ENCODE results near the gene TMEM52. TPM values are rescaled to one million over a fixed set of nuclear protein-coding genes. Genes with fewer than 3 reads are reported as not detected.

The TMEM52 gene
- total RNA-seq, 4 donors from 2014 or later = 1.0 TPM; not detected in 3

DNA sequence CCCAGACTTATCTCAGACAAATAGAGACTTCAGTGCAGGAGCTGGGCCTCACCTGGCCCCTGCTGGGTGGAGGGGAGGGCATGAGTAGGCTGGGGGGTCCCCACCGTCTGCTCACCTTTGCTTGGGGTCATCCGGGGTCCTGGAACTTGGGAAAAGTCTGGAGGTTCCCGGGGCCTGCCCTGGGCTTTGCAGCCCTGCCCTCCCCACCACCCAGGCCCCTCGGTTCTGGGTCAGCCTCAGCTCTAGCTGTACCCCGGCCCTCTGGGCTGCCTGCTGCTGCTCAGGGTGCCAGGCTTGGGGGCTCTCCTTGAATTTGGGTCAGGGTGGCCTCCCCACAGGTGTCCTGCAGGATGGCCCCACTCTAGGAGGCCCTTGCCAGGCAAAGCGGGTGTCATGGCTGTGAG, 2.4 kb upstream of the TMEM52 start:
- TF ChIP-seq EP300 (IDR thresholded peaks at IDR 0.05) = no peak
- no peak for TF ChIP-seq POLR2A (IDR thresholded peaks at IDR 0.05)
- TF ChIP-seq, protein P1, sequence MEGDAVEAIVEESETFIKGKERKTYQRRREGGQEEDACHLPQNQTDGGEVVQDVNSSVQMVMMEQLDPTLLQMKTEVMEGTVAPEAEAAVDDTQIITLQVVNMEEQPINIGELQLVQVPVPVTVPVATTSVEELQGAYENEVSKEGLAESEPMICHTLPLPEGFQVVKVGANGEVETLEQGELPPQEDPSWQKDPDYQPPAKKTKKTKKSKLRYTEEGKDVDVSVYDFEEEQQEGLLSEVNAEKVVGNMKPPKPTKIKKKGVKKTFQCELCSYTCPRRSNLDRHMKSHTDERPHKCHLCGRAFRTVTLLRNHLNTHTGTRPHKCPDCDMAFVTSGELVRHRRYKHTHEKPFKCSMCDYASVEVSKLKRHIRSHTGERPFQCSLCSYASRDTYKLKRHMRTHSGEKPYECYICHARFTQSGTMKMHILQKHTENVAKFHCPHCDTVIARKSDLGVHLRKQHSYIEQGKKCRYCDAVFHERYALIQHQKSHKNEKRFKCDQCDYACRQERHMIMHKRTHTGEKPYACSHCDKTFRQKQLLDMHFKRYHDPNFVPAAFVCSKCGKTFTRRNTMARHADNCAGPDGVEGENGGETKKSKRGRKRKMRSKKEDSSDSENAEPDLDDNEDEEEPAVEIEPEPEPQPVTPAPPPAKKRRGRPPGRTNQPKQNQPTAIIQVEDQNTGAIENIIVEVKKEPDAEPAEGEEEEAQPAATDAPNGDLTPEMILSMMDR (IDR thresholded peaks at IDR 0.05) = no peak
- Histone ChIP-seq H3K4me3 (no peak overlapping the region), H3K9me3 (no peaks in the 10 kb centered on the region), H3K4me1 (peaks cover 0 to 31% (median 12%) of the 10 kb centered on the region in 4 donors), H3K36me3 (no peaks in the 10 kb centered on the region), H3K27ac (no peak overlapping the region), H3K27me3 (no peaks in the 10 kb centered on the region)
- no peak for DNase-seq (ENCODE audit: low spot score in 2 of 2)
- 71 to 90% methylated on average over 4 of the region's 6 CpGs for WGBS, 2 donors

DNA sequence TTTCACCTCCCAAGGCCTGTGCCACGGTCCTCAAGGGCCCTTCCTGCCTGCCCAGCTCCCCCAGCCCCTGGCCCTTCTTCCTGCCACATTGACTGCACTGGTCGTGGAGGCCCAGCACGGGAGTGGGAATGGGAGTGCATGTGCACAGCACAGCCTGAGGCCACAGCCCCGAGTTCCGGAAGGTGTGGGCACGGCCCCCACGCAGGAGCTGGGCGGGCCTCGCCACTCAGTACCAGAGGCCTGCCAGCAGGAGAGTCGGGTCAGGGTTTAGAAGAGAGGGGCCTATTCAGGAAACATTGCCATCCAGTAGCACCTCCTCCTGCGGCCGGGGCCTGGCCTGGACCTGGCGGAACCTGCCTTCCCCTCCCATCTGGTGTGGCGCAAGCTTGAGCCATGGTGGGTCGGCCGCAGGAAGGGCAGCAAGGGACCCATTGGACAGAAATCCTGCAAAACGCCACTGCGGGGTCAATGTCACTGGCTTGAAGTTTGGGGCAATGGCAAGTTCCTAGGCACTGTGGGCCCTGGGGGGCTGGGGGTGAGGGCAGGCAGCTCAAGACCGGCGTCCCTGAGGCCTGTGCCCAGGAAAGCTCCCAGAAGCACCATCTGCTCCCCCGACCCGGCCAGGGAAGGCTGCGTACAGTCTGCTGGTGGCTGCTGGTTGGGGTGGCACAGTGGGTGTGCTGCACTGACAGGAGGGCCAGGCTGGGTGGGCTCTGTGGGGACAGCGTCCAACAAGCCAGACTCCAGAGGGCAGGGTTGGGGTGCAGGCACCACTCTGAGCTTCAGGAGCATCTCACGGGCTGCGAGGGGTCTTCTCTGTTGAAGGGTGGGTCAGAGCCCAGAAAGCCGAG, 1.8 kb upstream of the TMEM52 start:
- TF ChIP-seq, protein P1 (IDR thresholded peaks at IDR 0.05) = no peak
- TF ChIP-seq POLR2A (IDR thresholded peaks at IDR 0.05) = no peak
- no peak for TF ChIP-seq EP300 (IDR thresholded peaks at IDR 0.05)
- no peak overlapping the region for H3K4me3 ChIP-seq
- no peaks in the 10 kb centered on the region for H3K36me3 ChIP-seq
- H3K9me3 ChIP-seq = no peaks in the 10 kb centered on the region
- DNase-seq (ENCODE audit: low spot score in 2 of 2) = no peak
- H3K4me1 ChIP-seq = peaks cover 0 to 31% (median 12%) of the 10 kb centered on the region in 4 donors
- peak overlapping the region in 1 of 4 donors; percentile 70 for H3K27ac ChIP-seq
- H3K27me3 ChIP-seq = peaks cover 0 to 5% of the 10 kb centered on the region in 2 donors
- WGBS, 2 donors = 67 to 82% methylated on average over 8 to 16 of the region's 27 CpGs

DNA sequence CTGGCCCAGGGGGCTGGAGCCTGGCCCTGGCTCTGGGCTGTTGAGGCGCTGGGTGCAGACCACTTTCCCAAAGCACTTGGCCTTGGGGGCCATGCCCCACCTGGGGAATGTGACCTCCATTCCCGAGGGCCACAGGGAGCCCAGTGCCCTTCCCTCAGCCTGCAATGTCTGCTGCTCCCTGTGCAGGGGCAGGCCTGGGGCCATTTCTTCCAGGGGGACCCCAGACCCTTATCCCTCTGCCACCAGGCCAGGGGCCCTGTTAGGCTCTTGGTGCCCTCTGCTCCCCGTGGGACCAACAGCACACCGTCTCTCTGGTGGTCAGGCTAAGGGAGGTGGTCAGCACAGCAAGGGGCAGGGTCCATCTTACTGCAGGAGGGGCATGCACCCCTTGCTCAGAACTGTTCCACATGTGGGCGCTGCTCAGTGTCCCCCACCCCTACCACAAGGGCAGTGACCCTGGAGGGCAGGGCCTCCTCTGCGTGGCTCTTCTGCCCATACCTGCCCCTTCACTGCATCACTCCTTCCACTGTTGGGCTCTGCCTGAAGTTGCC, 1.1 kb upstream of the TMEM52 start:
- H3K27ac ChIP-seq = peak overlapping the region; percentile 65 to 70 (median 68)
- peaks cover 0 to 31% (median 12%) of the 10 kb centered on the region in 4 donors for H3K4me1 ChIP-seq
- TF ChIP-seq EP300 (IDR thresholded peaks at IDR 0.05) (no peak), POLR2A (IDR thresholded peaks at IDR 0.05) (no peak)
- TF ChIP-seq, protein P1 (IDR thresholded peaks at IDR 0.05) = no peak
- H3K9me3 ChIP-seq = no peaks in the 10 kb centered on the region
- H3K36me3 ChIP-seq = no peaks in the 10 kb centered on the region
- WGBS, 2 donors = 82 to 85% methylated on average over 2 to 4 of the region's 6 CpGs
- H3K4me3 ChIP-seq = peak overlapping the region in 3 of 4 donors; percentile 34 to 79 (median 63)
- no peak for DNase-seq (ENCODE audit: low spot score in 2 of 2)
- peaks cover 0 to 12% of the 10 kb centered on the region in 2 donors for H3K27me3 ChIP-seq

DNA sequence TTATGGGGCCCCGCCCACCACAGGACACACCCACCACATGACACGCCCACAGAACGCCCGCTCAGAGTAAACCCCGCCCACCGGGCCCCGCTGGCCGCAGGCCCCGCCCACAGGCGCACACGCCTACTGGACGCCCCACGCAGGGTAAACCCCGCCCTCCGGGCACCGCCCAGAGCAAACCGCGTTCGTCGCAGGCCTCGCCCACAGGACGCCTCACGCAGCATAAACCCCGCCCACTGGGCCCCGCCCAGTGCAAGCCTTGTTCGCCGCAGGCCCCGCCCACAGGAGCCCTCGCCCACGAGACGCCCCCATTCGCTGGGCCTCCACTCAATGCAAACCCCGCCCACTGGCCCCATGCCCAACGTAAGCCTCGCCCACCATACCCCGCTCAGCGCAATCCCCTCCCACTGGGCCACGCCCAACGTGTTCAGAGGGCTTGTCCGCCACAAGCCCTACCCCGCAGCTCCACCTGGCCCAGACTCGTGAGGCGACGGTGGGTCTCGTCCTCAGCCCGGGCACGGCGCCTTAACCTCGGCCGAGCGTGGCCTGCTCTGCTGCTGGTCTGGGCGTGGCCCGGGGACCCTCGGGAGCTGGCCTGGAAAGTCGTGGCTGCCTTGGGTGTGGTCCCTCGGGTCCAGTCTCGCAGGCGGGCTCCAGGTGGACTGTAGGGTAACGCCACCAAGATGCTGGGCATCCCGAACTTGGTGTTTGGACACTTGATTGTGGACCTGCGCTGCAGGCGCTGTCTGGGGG, 401 bp upstream of the TMEM52 start:
- peaks cover 0 to 13% of the 10 kb centered on the region in 2 donors for H3K27me3 ChIP-seq
- 1 to 5% methylated on average over 25 to 33 of the region's 62 CpGs for WGBS, 2 donors
- H3K9me3 ChIP-seq = no peaks in the 10 kb centered on the region
- peak overlapping the region; percentile 65 to 70 (median 68) for H3K27ac ChIP-seq
- peak; percentile 97 for DNase-seq (ENCODE audit: low spot score in 2 of 2)
- TF ChIP-seq, protein P1 (IDR thresholded peaks at IDR 0.05) = no peak
- TF ChIP-seq EP300 (IDR thresholded peaks at IDR 0.05) = peak; percentile 38 to 84
- TF ChIP-seq POLR2A (IDR thresholded peaks at IDR 0.05) = peak in 1 of 2 donors; percentile 16
- H3K36me3 ChIP-seq = no peaks in the 10 kb centered on the region
- H3K4me1 ChIP-seq = peaks cover 0 to 31% (median 12%) of the 10 kb centered on the region in 4 donors
- H3K4me3 ChIP-seq = peak overlapping the region in 3 of 4 donors; percentile 34 to 79 (median 63)
